Tibial nerve (tissue), 4 donors: ENCODE measurements around the gene PITPNM3. TPM values are rescaled to one million over a fixed set of nuclear protein-coding genes. Genes with fewer than 3 reads are reported as not detected.

Source experiments
- DNase-seq, 2 donors: peaks; one replicate each; pipeline ENCODE4 v3.0.0-alpha.2; 2019; ENCODE audit warnings: low spot score in 2 of 2
- H3K27ac ChIP-seq, 4 donors: fragments of 200-600 bp; sonication (generic) in 3 of 4; one replicate each; pipeline ENCODE4 v1.5.1; 2017 to 2019; ENCODE audit warnings: mild to moderate bottlenecking in 1 of 4
- H3K27me3 ChIP-seq, 2 donors: fragments of 200-600 bp; sonication (generic) in 1 of 2; one replicate each; pipeline versions ENCODE4 v1.5.1 to v1.6.0; 2017 to 2019
- H3K36me3 ChIP-seq, 3 donors: fragments of 200-600 bp; sonication (generic); one replicate each; pipeline ENCODE4 v1.5.1; 2018 to 2019
- H3K4me1 ChIP-seq, 4 donors: fragments of 200-600 bp; sonication (generic) in 3 of 4; one replicate each; pipeline ENCODE4 v1.5.1; 2017 to 2019
- H3K4me3 ChIP-seq, 4 donors: fragments of 200-600 bp; sonication (generic) in 3 of 4; one replicate each; pipeline ENCODE4 v1.5.1; 2017 to 2019; ENCODE audit warnings: mild to moderate bottlenecking in 1 of 4, moderate library complexity in 1 of 4
- H3K9me3 ChIP-seq, 4 donors: fragments of 200-600 bp; sonication (generic) in 3 of 4; one replicate each; pipeline ENCODE4 v1.5.1; 2017 to 2019
- EP300 ChIP-seq, 2 donors: sonication (generic); formaldehyde crosslinking; IDR thresholded peaks; one replicate each; pipeline ENCODE4 v1.6.1; 2017; ENCODE audit warnings: antibody characterized with exemption in 2 of 2, mild to moderate bottlenecking in 1 of 2
- POLR2A ChIP-seq, 2 donors: fragments of 450-650 bp; IDR thresholded peaks; one replicate each; pipeline ENCODE4 v1.6.1; 2017; ENCODE audit warnings: antibody characterized with exemption in 2 of 2, mild to moderate bottlenecking in 2 of 2, moderate library complexity in 2 of 2
- WGBS, 2 donors: methylation state at CpG; one replicate each; pipeline ENCODE4 v1.1.5; 2018; 5-methylcytosine and 5-hydroxymethylcytosine counted together
- total RNA-seq, 4 donors: library from RNA; depleted of rRNA; stranded (reverse); fragments of >200 nt; gene quantifications; one replicate each; pipeline ENCODE4 v1.1.0, GENCODE V29; 2016
- TF ChIP-seq, protein P1 (sequence below), 5 experiments: fragments of 200-600 bp in 3 of 5; fragments of 450-650 bp in 2 of 5; sonication (generic) in 3 of 5; IDR thresholded peaks; one replicate each; pipeline ENCODE4 v1.5.1; 2016 to 2019; ENCODE audit warnings: antibody characterized with exemption in 5 of 5, mild to moderate bottlenecking in 3 of 5, moderate library complexity in 2 of 5

PITPNM3 gene
- total RNA-seq, 4 donors from 2014 or later: 0.90 to 5.2 (median 2.3) TPM

DNA sequence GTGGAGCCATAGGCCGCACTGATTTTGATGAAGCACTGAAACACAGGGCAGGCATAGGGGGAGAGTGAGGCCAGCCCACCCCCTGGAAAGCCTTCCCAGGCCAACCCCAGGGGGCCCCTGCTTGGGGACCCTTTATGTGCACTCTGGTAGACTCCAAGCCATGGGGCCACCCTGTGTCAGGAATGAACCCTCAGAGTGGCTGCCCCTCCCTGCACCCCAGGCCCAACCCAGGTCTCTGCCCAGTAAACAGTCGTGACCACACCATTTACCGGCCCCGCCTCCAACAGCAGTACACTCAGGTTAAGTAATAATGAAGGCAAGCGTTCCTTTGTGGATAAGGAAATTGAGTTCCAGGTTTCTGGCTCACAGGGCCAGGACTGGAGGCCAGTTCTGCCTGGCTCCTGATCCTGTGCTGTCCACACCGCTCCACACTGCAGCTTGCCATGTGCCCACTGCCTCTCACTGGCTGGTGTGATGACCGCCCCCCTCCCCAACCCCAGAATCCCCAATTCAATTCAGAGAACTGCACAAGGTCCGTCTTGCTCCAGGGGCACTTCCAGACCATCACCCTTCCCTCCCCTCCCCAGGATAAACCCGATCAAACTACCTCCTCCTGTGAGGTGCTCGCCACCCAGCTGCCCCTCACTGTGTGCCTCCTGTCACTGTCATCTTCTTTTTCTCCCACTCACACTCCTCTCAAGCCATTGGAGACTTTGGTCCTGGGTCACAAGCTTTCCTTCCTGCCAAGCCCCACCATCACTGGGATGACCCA lies 98.5 kb downstream of the PITPNM3 start:
- no peak for DNase-seq
- Histone ChIP-seq H3K4me3 (no peak overlapping the region), H3K9me3 (no peaks in the 10 kb centered on the region), H3K4me1 (peaks cover 0 to 8% (median 6%) of the 10 kb centered on the region in 4 donors), H3K27ac (no peak overlapping the region), H3K36me3 (peaks cover 0 to 13% (median 0%) of the 10 kb centered on the region in 3 donors), H3K27me3 (peaks cover 0 to 25% of the 10 kb centered on the region in 2 donors)
- TF ChIP-seq, protein P1, sequence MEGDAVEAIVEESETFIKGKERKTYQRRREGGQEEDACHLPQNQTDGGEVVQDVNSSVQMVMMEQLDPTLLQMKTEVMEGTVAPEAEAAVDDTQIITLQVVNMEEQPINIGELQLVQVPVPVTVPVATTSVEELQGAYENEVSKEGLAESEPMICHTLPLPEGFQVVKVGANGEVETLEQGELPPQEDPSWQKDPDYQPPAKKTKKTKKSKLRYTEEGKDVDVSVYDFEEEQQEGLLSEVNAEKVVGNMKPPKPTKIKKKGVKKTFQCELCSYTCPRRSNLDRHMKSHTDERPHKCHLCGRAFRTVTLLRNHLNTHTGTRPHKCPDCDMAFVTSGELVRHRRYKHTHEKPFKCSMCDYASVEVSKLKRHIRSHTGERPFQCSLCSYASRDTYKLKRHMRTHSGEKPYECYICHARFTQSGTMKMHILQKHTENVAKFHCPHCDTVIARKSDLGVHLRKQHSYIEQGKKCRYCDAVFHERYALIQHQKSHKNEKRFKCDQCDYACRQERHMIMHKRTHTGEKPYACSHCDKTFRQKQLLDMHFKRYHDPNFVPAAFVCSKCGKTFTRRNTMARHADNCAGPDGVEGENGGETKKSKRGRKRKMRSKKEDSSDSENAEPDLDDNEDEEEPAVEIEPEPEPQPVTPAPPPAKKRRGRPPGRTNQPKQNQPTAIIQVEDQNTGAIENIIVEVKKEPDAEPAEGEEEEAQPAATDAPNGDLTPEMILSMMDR (IDR thresholded peaks at IDR 0.05): no peak
- TF ChIP-seq EP300 (IDR thresholded peaks at IDR 0.05) (no peak), POLR2A (IDR thresholded peaks at IDR 0.05) (no peak)
- 70 to 82% methylated on average over 10 of the region's 10 CpGs for WGBS, 2 donors

DNA sequence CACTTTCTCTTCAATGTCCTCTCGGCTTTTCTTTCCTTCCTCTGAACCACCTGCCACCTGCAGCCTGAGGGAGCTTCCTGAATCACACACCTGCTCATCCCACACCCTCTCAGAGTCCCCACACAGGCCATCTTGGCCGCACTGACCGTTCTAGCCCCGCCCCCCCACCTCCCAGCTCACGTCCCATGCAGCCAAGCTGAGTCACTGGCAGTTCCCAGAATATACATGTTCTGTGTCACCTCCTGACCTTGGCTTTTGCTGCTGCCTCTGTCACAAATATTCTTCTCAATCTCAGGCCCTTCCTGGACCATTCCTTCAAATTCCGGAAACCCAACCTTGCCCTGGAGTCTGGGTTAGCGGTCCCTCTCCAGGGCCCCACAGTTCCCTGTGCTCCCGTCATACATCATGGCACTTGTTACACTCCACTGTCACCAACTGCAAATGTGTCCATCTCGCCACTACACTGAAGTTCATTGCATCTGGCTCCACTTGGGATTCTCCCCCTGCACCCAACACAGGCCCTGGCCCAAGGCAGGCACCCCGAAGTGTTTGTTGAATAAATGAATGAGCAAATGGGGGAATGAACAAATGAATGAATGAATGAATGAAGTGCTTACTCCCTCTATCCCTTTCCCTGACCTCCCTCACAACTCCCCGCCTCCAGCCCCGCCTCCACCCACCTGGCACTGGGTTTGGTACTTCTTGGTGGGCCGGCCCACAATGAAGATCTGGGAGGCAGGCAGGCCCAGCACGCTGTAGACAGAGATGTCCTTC lies 99.3 kb downstream of the PITPNM3 start:
- no peaks in the 10 kb centered on the region for H3K9me3 ChIP-seq
- DNase-seq: no peak
- 74% methylated on average over 14 of the region's 14 CpGs for WGBS, 2 donors

DNA sequence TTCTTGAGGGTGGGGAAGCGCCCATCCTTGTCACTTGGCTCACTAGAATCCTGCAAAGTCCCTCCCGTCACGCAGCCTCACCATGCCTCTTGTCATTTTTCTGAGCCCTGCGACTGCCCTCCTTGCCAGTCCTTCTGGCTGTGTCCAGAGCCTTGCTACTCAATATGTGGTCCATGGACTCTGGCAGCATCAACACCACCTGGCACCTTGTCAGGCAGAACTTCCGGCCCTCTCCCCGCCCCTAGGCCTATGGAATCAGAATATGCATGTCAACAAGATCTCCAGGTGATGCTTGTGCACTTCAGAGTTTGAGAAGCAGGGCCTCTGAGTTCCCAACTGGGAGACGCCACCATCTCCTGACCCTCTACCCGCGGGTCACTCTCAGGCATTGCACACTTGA lies 100.0 kb downstream of the PITPNM3 start:
- peaks cover 0 to 25% of the 10 kb centered on the region in 2 donors for H3K27me3 ChIP-seq
- no peaks in the 10 kb centered on the region for H3K36me3 ChIP-seq
- H3K4me3 ChIP-seq: no peak overlapping the region
- WGBS, 2 donors: 92 to 94% methylated on average over 9 of the region's 9 CpGs
- no peak for DNase-seq
- TF ChIP-seq, protein P1 (IDR thresholded peaks at IDR 0.05): no peak
- no peak for TF ChIP-seq POLR2A (IDR thresholded peaks at IDR 0.05)
- no peaks in the 10 kb centered on the region for H3K9me3 ChIP-seq
- no peak overlapping the region for H3K27ac ChIP-seq
- peaks cover 0 to 12% (median 6%) of the 10 kb centered on the region in 4 donors for H3K4me1 ChIP-seq

More for the DNA sequence above, 99.3 kb downstream of the PITPNM3 start:
- H3K4me1 ChIP-seq: peaks cover 0 to 8% (median 6%) of the 10 kb centered on the region in 4 donors
- peaks cover 0 to 25% of the 10 kb centered on the region in 2 donors for H3K27me3 ChIP-seq
- H3K27ac ChIP-seq: no peak overlapping the region
- H3K36me3 ChIP-seq: peaks cover 0 to 5% (median 0%) of the 10 kb centered on the region in 3 donors
- no peak overlapping the region for H3K4me3 ChIP-seq
- TF ChIP-seq, protein P1 (IDR thresholded peaks at IDR 0.05): no peak

DNA sequence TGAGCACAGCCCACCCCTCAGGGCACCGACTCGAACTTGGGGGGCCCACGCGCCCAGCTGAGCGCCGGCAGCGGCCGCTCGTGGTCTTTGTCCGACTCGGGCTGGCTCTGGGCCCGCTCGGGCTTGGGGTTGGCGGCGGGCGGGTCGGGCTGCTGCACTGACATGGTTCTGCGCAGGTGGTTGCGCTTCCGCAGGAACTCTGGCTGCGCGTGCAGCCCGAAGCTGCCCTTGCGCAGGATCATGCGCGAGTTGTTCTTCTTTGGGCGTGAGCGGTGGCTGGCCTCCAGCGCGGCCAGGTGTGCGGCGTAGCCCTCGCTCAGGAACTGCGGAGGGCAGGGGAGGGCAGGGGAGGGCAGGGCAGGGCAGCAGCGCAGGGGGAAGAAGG lies 101.0 kb downstream of the PITPNM3 start:
- peaks cover 0 to 25% of the 10 kb centered on the region in 2 donors for H3K27me3 ChIP-seq
- H3K4me1 ChIP-seq: peaks cover 0 to 14% (median 6%) of the 10 kb centered on the region in 4 donors
- DNase-seq: no peak
- TF ChIP-seq, protein P1 (IDR thresholded peaks at IDR 0.05): no peak
- TF ChIP-seq POLR2A (IDR thresholded peaks at IDR 0.05): no peak
- no peak for TF ChIP-seq EP300 (IDR thresholded peaks at IDR 0.05)
- no peak overlapping the region for H3K27ac ChIP-seq
- WGBS, 2 donors: 32% methylated on average over 7 of the region's 35 CpGs; no CpG with 5 or more reads in 1 of the 2 donors
- H3K4me3 ChIP-seq: peak overlapping the region in 1 of 4 donors; percentile 24
- no peaks in the 10 kb centered on the region for H3K9me3 ChIP-seq
- H3K36me3 ChIP-seq: no peaks in the 10 kb centered on the region
